Measurements from ENCODE around the gene ANKRD55.
"Not testable (repeated sequence)": the region's sequence is repeated elsewhere in the genome, so short reads cannot be mapped to it uniquely, and the experiment has no call there.

Gene ANKRD55

GRCh38 chr5:56147106-56147505 is 86.0 kb downstream of the ANKRD55 start:
- no peak for DNase-seq (ENCODE audit: low read depth in 2 of 3, low spot score in 2 of 3)

GRCh38 chr5:56146674-56147073 is 86.5 kb downstream of the ANKRD55 start:
- DNase-seq (ENCODE audit: low read depth in 2 of 3, low spot score in 2 of 3): no peak

DNA sequence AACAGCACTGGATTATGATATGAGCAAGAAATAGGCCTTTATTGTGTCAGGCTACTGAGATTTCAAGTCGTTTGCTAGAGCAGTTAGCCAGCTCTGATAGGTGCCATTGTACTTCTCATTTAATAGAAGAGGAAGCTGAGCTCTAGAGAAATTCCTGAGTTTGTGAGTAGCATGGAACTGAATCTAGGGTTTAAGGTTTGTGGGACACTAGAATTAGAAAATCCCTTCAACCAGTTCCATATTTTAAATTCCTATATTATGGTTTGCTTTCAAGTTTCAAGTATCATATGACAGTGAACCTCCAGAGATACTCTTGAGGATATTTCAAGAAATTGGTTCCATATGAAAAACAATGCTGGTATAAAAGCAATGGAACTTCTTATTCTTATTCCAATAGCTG is 87.6 kb downstream of the ANKRD55 start:
- DNase-seq (ENCODE audit: low read depth in 2 of 3, low spot score in 2 of 3): no peak

DNA sequence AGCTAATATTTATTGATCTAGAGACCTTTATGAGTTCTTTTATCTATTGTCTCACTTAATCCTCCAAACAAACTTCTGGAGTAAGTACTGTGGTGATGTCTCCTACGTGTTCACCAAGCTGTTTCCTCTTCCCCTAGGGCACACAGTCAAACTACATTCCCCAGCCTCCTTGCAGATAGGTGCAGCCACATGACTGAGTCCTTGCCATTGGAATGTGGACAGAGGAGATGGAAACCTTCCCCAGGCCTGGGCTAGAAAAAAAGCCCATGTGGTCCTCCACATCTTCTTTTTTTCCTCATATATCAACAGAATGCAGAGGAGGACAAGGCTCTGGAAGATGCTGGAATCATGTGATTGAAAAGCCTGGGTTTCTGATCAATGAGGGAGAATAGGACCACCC is 88.0 kb downstream of the ANKRD55 start:
- no peak for DNase-seq (ENCODE audit: low read depth in 2 of 3, low spot score in 2 of 3)

DNA sequence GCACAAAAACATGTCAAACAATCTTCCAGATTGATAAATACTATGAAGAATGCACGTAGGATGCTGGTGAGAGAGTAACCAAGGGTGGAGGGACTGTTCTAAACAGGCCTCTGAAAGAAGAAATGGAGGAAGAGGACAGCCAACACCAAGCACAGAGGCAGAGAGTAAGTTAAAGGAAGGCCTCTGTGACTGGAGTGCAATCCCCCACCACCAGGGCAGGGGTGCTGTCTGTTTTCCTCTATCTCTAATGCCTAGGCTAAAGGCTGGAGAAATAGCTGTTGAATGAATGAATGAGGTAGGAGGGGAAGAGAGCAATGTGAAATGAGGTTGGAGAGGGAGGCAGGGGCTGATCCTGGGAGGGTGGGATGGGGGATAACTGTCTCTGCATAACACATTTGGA is 88.9 kb downstream of the ANKRD55 start:
- no peak for DNase-seq (ENCODE audit: low read depth in 2 of 3, low spot score in 2 of 3)

DNA sequence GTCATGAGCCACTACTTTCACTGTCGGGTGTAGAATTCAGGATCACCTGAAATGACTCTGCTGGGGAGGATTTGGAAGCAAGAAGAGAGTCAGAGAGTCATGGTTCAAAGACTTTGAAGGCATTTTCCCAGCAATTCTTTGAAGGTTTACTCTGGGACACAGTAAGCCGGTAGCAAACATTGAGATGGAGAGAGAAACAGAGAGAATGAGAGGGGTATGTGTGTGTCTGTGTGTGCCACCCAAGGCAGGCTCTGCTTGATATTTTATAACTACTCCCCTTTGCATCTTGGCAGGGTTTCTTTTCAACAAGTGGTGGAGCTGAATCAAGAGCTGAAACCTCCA is 89.8 kb downstream of the ANKRD55 start:
- DNase-seq (ENCODE audit: low read depth in 2 of 3, low spot score in 2 of 3): no peak

DNA sequence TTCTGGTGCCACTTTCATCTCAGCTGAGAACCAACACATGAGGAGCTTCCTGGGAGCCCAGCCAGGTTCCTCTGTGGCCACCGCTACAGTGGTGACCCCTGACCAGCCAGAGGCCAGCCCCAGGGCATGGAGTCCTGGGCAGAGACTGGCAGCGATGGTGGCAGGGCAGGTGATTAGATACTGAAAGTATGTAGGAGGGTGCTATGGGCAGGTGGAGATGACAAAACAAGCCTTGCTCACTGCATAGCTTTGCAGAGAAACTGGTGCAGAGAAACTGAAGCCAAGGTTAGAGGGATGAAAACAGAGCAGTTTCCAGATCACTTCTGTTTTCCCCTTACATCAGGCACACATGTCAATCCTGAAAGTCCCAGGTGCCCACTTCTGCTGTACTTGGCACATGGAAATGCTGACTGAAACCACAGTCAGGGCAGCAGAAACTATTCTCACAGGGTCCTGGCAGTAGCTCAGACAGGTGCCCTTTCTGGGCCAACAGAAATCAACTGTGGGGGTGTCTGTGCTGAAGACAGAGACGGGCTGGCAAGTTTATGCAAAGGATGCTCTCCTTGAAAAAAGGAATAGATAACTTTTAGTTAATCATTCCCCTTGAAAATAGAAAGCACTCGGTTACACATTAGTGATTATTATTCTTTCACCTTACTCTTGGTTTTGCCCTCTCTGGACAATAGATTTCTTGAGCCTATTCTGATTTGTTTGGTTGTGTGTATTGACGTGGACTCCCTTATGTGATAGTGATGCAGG is 90.3 kb downstream of the ANKRD55 start:
- DNase-seq (ENCODE audit: low read depth in 2 of 3, low spot score in 2 of 3): no peak

- DNase-seq (ENCODE audit: low read depth in 2 of 3, low spot score in 2 of 3): no peak
Measured at GRCh38 chr5:56142233-56142613, 90.9 kb downstream of the ANKRD55 start.

DNA sequence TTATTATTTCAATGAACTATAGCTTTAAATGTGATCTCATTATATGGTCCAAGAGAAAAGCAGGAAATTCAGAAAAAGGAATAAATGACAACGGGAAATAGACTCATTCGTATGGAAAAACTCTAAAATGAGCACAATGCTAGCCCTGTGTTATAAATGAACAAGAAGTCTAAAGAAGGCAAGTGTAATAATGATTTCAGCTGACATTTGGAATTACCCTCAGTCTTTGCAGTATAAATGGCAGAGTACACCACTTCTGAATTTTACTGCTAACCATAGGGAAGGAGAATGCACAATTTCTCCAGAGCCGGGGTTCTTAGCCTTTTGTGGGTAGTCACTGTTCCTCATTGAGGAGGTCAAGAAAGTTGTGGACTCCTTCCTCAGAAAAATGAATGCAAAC is 93.1 kb downstream of the ANKRD55 start:
- no peak for DNase-seq (ENCODE audit: low read depth in 2 of 3, low spot score in 2 of 3)

DNA sequence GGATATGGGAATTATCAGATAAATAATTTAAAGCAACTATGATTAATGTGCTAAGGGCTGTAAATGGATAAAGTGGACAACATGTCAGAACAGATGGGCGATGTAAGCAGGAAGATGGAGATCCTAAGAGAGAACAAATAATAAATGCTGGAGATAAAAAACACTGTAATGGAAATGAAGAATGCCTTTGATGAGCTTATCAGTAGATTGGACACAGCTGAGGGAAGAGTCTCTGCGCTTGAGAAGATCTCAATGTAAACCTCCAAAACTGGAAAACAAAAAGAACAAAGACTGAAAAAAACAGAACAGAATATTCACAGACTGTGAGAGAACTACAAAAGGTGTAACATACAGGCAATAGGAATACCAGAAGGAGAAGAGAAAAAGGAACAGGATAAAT is 102.5 kb downstream of the ANKRD55 start:
- no peak for DNase-seq (ENCODE audit: low read depth in 2 of 3, low spot score in 2 of 3)

DNA sequence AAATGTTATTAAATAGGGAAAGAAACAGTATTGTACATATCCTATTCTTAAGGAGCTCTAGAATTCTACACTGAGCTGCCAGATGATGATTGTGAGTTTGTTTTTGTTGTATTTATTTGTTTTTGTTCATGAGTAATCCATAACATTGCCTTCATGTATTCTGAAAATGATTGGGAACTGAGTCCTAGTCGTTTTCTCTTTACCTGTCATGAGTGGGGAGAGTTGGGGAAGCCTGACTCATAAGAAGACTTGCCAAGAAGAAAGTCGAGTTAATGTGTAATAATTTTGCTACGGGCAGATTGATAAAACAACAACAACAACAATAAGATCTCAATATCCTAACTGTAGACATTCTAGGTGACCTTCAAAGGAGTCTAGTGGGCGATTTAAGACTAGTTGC is 103.8 kb downstream of the ANKRD55 start:
- no peak for DNase-seq (ENCODE audit: low read depth in 2 of 3, low spot score in 2 of 3)

DNA sequence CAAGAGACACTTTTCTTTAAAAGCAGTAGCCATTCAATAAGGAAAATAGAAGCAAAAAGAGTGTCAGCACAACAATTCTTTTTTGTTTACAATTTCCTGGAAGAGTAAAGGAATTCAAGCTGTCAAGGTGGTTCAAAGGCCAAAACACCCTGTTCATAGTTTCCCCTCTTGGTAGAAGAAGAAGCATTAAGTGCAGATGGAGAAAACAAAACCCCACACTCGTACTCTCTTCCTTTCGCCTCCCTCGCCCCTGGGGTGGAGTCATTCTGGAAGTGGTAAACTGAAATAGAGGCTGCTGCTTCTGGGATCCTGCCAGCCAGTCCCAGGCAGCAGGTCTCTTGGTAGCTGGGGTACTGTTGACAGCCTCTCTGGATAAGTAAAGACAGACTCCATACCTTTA is 105.0 kb downstream of the ANKRD55 start:
- DNase-seq (ENCODE audit: low read depth in 2 of 3, low spot score in 2 of 3): no peak

DNA sequence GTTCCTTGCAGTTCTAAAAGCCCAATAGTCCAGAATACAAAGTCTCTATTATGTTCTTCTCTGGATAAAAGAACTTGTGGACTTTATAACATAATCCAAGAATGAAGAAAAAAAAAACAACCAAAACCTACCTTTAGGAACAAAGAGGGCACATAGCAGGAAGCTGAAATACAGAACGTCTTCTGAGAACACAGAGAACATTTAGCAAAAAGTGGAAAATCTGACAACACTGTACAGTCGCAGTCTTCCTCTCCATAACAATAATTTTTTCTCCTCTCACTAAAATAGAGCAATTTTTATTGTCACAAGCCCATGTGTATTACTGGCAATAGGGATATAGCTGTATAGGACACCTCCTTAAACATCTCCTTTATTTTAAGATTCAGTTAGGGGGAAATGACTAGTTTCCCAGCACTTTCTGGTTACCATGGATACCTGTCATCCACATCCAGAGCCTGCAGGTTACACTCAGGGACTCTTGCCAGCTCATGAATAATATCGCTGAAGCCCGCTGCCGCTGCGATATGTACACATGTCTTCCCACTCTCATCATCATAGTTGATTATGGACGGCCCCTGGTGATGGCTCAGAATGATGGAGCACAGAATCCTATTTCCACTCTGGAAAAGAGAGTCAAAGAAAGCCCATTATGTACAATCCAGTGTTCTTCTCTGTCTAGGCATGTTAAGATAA is 106.5 kb downstream of the ANKRD55 start:
- DNase-seq (ENCODE audit: low read depth in 2 of 3, low spot score in 2 of 3): no peak

GRCh38 chr5:56123531-56124243 is 109.4 kb downstream of the ANKRD55 start:
- no peak for DNase-seq (ENCODE audit: low read depth in 2 of 3, low spot score in 2 of 3)

DNA sequence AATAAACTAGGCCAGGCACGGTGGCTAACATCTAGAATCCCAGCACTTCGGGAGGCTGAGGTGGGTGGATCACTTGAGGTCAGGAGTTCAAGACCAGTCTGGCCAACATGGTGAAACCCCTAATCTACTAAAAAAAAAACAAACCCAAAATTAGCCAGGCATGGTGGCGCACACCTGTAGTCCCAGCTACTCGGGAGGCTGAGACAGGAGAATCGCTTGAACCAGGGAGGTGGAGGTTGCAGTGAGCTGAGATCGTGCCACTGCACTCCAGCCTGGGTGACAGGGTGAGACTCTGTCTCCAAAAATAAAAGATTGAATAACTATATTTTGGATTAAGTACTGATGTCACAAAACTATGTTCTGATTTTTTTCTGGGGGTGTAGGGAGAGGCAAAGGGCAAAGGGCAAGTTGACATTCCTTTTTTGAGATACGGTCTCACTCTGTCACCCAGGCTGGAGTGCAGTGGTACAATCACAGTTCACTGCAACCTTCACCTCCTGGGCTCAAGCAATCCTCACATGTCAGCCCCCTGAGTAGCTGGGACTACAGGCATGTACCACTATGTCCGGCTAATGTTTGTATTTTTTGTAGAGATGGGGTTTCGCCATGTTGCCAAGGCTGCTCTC is 110.7 kb downstream of the ANKRD55 start:
- not testable (repeated sequence) for DNase-seq (ENCODE audit: low read depth in 2 of 3, low spot score in 2 of 3)

- no peak for DNase-seq (ENCODE audit: low read depth in 2 of 3, low spot score in 2 of 3)
Measured at GRCh38 chr5:56119050-56119449, 114.1 kb downstream of the ANKRD55 start.

GRCh38 chr5:56116599-56117141 is 116.5 kb downstream of the ANKRD55 start:
- no peak for DNase-seq (ENCODE audit: low read depth in 2 of 3, low spot score in 2 of 3)

DNA sequence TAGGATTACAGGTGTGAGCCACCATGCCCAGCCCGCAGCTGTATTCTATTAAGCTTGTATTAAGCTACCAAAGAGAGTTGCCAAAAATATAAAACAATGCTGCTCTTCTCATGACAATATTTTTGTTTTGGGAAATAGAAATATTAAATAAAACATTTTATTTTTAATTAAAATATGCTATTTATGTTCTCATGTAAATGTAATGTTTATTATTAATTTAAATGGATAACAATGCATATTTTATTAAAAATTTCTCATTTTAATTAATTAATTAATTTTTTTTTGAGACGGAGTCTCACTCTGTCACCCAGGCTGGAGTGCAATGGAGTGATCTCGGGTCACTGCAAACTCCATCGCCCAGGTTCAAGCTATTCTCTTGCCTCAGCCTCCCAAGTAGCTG is 117.5 kb downstream of the ANKRD55 start:
- no peak for DNase-seq (ENCODE audit: low read depth in 2 of 3, low spot score in 2 of 3)

- no peak for DNase-seq (ENCODE audit: low read depth in 2 of 3, low spot score in 2 of 3)
Measured at GRCh38 chr5:56112526-56113121, 120.5 kb downstream of the ANKRD55 start.

- no peak for DNase-seq (ENCODE audit: low read depth in 2 of 3, low spot score in 2 of 3)
Measured at GRCh38 chr5:56111404-56111781, 121.7 kb downstream of the ANKRD55 start.
